Stimulated activated CD4-positive, alpha-beta T cell treated with anti-CD3 and anti-CD28 coated beads, Interleukin-15, amount 100 ng/mL, for 1 hour (primary cell): ENCODE results near the gene TMEM132C.

Experiments
- DNase-seq, 2 donors: peaks; one replicate each; pipeline ENCODE4 v3.0.0-alpha.2; 2020; ENCODE audit warnings: low read depth in 1 of 2, low spot score in 1 of 2

The TMEM132C gene

GRCh38 chr12:128288357-128288756 lies 21.4 kb downstream of the TMEM132C start:
- DNase-seq: no peak

DNA sequence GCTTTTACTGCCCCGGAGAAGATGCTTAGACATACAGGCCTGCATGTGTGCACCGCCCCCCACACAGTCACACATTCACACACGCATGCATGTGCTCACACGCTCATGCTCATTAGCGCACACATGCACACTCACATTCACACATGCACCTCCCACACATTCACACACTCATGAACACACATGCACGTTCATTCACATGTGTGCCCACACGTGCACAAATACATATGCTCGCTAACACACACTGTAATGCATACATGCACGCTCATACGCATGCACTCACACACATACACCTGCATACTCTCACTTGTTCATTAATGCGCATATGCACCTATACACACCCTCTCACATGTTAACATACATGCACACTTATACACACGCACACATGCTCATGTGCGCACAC lies 21.9 kb downstream of the TMEM132C start:
- no peak for DNase-seq

GRCh38 chr12:128290938-128291337 lies 24.0 kb downstream of the TMEM132C start:
- no peak for DNase-seq

GRCh38 chr12:128298091-128298748 lies 31.2 kb downstream of the TMEM132C start:
- DNase-seq: no peak

DNA sequence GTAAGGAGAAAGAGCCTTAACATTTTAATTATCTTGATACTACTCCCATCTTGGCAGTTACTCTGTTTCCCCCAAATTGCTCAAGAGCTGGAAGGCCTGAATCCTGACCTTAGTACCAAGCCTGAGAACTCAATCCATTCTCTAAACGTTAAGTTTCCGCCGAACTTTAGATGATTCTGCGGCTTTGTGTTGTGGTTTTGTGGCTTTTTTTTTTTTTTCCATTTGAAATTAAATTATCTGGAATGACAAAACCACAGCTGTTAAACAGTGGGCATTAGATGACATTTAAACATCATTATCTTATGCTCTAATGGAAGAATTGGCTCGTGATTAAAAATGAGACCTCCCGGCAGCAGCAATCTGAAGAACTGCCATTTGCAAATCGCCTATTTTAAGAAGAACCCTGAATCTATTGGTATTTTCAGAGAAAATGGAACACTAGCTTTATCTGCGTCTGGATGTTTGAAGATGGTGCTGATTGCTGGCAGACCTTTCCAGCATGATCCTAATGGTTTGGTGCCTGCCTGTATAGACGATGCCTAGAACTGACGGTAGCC lies 38.4 kb downstream of the TMEM132C start:
- no peak for DNase-seq

DNA sequence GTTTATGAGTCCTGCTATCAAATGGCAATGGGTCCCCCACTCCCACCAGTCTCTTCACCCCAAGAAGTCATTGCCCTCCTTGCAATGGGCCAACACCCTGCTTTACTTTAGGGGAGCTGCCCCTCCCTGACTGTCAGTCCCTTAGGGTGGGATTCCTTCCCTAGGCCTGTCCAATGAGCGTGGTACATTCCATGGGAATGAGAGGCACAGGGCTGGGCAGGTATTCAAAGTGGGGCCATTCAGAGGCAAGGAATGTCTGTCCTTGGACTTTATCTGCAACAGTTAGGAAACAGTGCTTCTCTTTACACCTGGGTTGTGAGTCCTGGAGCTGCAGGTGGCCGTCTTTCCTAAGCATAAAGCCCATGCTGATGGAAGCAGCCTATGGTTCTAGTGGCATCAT lies 40.8 kb downstream of the TMEM132C start:
- DNase-seq: no peak

GRCh38 chr12:128312661-128313060 lies 45.7 kb downstream of the TMEM132C start:
- no peak for DNase-seq

DNA sequence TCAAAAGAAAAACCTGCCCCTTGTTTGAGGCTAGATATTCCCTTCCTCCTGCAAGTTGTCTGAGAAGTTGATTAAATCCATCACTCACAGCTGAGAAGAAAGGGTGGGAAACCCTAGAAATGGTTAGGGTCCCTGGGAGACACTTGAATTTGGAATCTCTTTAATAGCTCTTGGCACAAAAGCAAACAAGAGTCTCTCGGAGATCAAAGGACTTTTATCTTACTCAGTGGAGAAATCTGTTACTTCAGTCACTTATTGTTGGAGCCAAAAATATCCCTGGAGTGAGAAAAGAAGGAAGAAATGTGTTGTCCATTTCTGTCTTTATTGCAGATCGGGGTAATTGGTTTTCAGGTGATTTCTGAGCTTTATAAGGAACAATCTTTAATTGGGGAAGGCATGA lies 47.0 kb downstream of the TMEM132C start:
- no peak for DNase-seq

DNA sequence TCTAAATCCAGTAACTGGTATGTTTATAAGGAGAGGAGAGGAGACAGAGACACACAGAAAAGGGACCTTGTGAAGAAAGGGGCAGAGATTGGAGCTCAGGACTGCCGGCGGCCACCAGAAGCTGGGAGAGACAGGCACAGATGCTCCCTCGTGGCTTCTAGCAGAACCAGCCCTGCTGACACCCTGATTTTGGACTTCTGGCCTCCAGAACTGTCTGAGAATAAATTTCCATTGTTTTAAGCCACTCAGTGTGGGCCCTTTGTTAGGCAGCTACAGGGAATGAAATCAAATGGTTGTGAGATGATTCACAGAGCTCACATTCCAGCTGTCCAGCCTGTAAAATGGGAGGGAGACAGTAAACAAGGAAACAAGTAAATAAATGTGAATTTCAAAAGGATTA lies 47.6 kb downstream of the TMEM132C start:
- DNase-seq: no peak

DNA sequence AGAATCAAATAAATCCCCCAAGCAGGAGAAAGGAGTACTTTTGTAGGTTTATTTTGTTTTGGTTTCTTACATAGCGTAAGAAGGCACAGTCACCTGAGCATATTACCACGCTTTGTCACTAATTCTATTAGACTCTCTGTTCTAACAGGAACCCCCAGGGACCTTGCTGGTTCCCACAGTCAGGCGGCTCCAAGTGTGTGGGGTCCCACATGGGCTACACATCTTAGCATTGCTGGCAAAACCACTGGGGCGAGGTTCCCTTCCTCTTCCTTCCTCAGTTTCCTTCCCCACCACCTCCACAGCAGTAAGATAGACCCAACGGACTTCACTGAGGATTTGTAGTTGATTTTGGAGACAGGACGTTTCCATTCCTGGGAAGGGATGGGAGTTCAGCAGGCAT lies 49.1 kb downstream of the TMEM132C start:
- DNase-seq: no peak

DNA sequence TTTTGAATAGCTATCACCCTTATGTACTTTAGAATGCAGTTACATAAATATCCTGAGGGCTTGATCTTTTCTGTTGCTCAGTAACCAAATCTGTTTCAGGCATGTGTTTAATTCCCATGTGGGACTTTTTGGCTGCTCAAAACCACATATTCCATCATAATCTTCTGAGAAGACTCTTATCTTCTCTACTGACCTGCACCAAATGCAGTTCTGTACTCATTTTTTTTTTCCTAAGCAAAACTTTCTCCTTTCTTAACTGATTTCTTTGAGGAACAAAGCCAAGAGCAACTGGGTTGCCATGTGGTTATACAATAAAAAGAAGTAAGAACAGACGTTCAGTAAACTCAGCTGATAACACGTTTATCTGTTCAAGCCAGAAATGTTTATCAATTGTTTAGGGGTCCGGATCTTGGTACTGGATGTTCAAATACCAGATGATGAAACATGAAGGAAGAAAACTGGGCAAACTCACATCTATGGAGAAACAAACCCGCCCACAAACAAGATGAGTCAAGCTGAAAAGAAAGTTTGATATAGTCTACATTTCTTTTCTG lies 50.1 kb downstream of the TMEM132C start:
- no peak for DNase-seq

GRCh38 chr12:128318341-128318740 lies 51.4 kb downstream of the TMEM132C start:
- DNase-seq: no peak

DNA sequence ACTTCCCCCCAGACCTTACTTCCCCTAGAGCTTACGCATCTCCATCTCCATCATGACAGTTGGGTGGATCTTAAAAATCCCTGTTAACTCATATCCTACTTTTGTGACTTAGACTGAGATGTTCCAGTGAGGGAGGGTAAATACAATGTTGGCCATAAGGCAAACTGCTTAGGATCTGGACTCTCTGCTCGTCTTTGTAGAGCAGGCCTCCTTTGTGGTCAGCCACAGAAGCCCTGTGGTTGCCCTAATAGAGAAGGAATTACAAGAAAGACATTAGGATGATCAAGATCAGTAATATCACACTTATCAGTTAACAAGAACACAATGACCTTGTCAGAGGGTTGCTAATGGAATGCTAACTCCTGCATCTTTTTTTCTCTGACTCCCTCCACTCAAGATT lies 52.0 kb downstream of the TMEM132C start:
- DNase-seq: no peak

DNA sequence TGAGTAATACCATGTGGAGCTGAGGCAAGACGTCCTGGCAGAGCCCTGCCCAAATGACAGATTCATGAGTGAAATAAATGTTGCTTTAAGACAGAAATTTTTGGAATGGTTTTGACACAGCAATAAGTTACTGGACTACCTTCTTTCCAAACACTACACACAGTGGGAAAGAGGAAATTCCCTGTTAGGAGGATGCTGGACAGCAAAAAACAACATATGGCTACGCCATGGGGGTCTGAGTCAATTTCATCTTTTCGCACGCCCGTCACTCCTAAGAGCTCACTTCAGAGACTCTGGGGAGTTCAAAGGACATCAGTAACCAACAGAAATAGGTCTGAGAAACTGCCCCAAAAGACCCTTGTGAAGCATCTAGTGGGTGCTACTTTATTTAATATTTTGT lies 55.4 kb downstream of the TMEM132C start:
- no peak for DNase-seq

DNA sequence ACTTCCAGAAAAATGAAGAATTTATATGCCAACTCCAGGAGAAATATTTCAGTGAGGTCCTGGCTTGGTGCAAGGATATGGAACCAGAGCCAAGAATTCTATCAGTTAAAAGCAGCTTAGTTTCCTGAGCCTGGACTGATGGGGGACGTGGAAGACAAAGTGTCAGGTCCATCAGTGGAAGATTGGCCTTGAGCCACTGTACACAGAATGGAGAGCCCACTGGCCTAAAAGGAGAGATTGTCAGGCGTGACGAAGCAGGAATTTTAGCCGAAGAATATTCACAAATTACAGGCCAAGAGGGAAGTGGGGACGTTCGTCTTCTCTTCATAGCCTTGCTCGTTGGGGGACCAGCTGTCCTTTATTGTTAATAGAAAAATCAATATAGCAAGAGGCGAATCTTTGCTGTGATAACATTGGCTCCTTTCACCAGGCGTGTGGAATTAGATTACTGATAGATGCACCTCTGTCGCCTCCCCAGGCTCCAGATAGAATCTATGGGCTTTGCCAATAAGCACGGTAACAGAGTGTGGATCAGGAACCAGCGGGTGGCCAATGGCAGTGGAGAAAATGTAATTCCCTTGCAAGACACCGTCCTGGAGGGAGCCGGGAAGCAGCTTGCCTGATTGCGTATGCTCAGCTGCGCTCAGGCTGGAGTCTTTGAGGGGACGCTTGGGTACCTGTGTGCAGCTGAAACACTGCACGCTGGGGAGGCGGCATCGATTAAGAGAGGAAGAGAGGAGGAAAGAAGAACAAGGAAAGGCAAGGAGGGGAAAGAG lies 56.4 kb downstream of the TMEM132C start:
- no peak for DNase-seq

- DNase-seq: no peak
Measured at GRCh38 chr12:128325646-128326045, 58.7 kb downstream of the TMEM132C start.

GRCh38 chr12:128326406-128326805 lies 59.4 kb downstream of the TMEM132C start:
- DNase-seq: no peak

- DNase-seq: no peak
Measured at GRCh38 chr12:128328961-128329360, 62.0 kb downstream of the TMEM132C start.

DNA sequence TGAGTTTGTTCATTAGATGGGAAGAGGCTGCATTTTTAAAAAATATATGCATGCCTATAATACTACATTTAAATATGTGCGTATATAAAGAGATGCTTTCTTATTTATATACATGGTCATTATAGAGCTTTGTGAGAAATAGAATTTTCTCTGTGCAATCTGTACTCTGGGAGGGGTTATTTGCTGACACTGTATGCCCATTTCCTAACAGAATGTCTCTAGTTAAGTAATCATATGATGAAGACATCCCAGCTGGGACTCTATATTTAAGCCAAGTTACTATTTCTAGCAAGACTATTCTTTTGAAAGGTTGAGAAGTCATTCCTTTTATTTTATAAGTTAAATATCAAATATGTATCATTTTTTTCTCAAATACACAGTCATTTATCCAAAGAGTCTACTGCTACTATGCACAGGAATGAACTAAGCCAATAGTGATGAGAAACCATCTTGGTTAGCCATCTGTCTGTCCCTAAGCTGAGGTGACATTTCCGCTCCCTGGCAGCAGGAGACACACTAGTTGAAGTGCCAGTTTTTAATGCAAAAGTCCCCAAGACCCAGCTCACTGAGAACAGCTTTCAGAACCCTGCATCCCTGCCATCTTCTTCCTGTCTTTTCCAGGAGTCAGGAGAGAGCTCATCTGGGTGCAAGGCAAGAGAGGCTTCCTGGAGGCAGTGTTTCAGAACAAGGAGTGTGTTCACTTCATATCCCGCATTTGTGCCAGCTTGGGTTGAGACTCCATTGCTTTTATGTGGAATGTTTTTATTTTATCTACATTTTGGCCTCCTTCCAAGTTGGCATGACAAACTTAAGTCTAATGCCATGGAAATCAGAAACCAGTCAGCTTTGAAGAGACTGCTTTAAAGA lies 69.5 kb downstream of the TMEM132C start:
- no peak for DNase-seq

GRCh38 chr12:128337071-128337345 lies 70.0 kb downstream of the TMEM132C start:
- no peak for DNase-seq

DNA sequence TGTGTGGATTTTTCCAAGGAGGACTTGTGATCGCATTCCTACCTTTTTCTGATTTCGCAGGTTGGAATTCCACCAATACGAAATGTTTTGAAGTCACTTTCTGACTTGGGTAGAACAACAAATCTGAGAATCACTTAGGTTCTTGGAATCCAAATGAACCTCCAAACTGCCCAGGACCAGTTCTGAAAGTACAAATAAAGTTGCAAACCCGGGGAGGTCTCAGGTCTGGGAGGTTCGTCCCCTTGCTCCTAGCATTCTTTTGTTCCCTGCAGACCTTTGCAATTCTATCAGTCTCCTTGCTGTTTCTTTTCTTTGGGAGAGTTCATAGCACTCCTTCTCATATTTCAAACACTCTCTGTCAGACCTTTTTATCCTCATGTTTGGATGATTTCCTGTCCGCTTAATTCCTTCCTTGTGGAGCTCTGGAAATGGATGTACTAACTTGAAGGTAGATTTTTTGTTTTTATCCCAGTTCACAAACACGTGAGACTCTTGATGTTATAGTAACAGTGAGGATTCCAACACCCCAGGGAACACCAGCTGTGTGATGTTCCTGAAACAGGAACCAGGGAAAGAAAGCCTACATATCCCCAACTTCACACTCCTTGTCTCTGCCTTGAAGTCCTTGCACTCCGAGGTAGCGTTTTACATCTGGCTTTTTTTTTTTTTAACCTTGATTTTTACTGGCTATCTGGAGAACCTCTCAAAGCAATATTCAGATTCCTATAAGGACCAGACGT lies 70.6 kb downstream of the TMEM132C start:
- no peak for DNase-seq
